GM19035 (cell line): Measurements from ENCODE around the gene MEX3B.
A peak's percentile ranks its signal among the peaks of the same experiment; 100 is the strongest.

Experiments used
- ATAC-seq: cut with Tn5 transposase; IDR thresholded peaks from one replicate; pipeline ENCODE4 v1.9.1; 2021; ENCODE audit not compliant: unreplicated experiment

Gene MEX3B

DNA sequence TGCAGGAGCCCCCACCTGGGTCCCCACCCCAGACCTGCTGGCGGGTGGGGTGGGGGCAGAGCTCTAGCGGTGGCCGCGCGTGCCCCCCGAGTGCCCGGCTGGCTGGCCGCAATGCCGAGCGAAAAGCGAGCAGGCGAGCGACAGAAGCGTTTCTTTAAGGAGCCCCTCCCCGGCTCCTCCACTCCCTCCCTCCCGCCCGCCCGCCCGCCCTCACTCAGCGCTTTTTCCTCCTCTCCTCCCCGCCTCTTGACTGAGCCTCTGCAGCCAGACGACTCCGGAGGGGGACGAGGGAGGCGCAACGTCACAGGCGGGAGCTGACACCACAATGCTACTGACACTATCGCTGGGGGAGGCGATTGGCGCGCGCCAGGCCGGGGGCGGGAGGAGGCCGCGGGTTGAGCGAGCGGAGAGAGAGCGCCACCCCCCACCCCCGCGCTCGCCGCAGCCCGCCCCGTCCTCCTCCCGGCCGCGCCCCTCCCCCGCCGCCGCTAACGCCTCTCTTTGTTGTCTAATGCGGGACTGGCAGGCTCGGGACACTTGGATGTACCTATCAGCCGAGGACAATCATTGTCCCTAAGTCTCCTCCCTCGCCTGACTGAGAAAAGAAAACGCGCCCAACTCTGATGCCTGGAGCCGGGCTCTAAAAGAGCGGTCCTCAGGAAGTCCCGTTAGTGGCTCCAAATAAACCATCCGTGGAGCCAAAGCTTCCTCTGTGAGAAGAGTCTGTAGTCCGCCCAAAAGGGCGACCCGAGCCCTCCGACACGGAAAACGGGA, at the start of gene MEX3B:
Gene MEX3B (minus strand): TSS at position 127 of the 774 bp plus-strand sequence. CDS start 313 bp downstream, outside the sequence.
- peak; percentile 69 for ATAC-seq

DNA sequence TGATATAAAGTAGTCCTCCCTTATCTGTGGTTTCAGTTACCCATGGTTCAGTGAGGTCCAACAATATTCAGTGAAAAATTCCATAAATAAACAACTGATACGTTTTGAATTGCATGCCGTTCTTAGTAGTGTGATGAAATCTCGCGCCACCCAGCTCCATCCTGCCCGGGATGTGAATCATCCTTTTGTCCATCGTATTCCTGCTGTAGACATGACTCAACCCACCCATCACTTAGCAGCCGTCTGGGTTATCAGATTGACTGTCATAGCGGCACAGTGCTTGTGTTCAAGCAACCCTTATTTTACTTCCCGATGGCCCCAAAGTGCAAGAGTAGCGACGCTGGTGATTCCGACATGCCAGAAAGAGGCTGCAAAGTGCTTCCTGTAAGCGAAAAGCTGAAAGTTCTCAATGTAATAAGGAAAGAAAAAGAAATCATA, 48.0 kb upstream of the MEX3B start:
- ATAC-seq: no peak

DNA sequence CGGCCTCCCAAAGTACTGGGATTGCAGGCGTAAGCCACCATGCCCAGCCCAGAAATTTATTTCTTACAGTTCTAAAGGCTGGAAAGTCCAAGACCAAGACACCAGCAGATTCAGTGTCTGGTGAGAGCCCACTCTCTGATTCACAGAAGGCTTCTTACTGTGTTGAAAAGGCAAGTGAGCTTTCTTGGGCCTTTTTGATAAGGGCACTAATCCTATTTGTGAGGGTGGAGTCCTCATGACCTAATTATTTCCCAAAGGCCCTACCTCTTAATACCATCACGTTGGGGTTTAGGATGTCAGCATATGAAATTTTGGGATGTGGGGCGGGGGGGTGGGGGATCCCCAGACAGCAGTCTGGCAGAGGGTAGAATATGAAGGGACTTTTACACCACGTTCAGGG, 47.5 kb upstream of the MEX3B start:
- no peak for ATAC-seq

DNA sequence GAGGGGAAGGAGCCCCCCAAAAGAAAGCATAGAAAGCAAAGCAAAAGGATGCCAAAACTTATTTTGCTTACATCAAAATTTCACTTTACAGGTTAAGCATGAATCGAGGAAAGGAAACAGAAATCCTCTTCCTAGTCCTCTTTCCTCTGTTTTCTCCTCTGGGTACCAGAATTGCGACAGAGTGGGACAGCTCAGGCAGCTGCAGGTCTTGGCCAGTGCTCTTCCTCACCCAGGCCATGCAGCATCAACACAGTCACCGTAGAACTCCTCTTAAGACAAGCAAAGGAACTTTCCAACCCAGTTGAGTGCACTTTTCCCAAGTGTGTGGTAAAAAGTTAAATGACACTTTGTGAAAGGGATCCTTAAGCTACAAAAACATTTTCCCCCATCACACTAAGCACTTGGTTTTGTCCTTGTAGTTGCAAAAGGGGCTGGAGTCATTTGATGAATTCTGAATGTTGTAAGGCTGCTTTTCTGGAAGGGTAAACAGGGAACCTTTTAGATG, 45.9 kb upstream of the MEX3B start:
- ATAC-seq: no peak

DNA sequence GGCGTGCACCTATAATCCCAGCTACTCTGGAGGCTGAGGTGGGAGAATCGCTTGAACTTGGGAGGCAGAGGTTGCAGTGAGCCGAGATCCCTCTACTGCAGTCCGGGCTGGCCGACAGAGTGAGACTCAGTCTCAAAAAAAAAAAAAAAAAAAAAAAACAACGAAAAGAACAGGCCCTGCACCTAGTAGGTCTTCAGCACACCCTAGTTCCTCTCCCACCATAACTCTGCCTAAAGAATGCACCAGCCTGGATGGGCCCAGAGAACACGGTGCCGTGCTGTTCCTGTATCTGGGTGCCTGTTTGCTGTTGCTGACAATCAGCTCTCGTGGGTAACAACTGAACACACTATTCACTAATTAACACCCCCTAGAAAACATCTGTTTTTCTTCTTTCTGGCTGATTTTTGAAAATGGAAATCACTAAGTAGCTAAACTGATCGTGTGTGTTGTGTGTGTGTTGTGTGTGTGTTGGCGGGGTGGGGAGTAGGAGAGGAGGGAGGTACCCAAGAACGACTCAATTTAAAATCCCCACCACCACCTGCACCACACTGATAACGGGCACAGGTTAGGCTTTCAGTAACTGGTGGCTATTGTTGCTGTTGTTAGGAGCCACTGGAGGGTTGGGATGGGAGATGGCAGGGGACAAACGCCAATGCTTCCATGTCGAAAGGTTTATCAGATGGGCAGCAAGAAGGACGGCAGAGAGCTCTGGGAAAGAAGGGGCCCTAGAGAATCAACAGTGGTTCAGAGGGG, 40.6 kb upstream of the MEX3B start:
- ATAC-seq: no peak

DNA sequence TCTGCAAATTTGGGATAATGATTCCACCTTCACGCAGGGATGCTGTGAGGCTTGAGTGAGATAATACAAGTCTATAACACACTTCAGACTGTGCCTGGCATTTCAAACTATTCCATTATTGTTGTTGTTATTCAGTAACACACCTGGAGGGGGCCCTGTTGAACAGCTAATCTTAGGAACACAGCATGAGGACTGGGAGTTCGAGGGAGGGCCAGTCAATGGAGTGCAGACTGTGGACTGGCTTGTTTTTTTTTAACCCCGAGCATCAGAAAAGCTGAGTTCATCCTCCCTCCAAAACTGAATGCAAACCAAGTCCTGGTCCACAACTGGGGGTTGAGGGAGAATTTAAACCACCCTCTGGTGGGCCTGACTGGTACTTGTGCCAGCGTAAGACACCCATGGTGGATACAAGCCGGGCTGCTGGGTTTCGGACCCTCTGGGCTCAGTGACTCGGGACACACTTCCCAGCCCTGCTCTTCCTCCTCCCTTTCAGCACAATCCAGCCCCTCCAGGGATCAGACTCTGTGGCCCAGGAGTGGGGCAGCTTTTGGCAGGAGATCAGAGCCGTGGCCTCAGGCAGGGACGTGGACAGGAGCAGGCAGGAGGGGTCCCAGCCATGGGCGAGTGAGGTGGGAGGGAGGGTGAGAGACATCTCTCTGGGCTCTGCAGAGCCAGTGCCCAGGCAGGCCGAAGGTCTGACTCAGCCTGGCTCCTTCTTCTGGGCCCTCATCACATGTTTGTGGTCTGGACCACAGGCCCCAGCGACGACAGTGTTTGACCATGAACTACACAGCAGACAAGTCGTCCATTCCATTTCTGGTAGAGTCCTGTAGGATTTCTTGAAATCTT, 36.3 kb upstream of the MEX3B start:
- ATAC-seq: no peak

DNA sequence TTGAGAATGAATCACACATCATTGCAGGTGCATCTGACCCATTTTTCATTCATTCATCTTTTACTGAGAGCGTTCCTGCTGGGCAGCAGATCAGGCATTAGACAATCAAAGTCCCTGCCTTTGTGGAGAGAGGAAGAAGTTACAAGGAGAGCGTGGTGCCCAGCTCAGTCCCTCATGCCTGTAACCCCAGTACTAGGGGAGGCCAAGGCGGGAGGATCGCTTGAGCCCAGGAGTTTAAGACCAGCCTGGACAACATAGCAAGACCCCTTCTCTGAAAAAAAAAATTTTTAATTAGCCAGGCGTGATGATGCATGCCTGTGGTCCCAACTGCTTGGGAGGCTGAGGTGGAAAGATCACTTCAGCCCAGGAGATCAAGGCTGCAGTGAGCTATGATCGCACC, 35.0 kb upstream of the MEX3B start:
- no peak for ATAC-seq

DNA sequence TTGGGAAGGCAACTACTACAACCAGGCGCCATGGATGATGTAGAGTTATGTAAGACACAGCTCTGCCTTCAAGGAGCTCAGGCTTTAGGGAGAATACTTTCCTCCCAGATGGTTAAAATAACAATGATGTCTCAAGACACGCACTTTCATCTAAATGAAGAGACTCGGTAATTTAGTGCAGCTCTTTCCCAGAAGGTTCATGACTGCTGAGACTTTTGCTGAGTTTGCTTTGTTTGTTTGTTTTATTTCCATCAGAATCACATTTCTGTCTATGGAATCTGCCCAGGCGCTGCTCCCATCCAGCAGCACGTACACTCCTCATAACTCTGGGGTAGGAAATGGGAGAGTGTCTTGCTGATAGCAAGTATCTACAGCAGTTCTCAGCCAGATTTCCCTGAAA, 33.9 kb upstream of the MEX3B start:
- no peak for ATAC-seq

DNA sequence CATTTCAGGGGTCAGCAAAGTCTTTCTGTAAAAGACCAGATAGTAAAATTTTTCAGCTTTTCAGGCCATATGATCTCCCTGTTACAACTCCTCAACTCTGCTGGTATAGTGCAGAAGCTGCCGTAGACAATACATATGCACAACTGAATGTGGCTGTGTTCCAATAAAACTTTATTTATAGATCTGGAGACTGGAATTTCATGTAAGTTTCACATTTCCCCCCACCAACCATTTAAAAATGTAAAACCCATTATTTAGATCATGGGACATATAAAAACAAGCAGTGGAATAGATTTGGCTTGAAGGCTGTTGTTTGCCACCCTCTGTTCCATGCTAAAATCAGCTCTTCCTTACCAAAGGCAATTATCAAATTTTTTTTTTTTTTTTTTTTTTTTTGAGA, 28.8 kb upstream of the MEX3B start:
- no peak for ATAC-seq

DNA sequence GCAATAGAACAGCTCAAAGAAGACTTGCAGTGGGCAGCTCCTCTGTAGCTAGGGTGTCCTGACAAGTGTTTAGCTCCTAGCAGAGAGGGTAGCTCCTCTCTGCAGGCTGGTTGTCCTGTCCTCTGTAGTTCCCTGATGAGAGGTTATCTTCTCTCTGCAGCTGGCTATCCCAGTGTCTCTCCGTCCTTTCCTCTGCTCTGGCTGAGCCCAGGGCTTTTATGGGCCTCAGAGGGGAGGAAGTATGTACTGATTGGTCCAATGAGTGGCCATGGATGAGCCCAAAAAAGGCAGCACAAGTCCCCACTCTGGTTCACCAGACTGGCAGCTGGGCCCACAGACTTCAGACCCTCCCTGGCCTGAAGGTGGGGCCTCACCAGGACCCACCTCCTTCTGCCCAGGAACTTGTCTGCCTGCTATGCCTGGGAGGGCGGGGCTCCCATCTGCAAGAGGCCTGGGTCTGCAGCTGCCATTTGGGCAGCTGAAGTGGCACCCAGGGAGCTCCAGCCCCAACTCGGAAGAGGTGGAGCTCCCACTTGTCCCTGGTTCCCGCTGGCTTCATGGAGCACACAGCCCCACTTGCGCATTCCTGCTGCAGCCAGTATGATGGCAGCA, 27.2 kb upstream of the MEX3B start:
- no peak for ATAC-seq

DNA sequence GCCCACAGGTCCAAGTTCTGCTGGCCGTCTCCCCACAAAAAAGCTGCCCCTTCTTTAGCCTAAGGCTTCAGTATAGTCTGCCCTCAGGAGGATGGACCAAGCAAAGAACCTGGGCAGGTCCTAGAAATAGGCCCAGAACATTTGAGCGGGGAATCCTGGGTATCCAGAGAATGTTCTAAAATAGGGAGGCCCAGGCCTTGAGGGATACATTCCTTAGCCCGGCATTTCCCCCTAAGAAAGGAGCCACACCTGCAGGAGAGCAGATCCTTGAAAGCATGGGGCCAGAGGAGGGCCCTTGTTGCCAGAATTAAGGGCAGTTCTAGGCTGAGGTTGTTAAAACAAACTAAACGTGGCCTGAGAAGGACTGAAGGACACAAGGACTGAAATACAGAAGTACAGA, 20.6 kb upstream of the MEX3B start:
- ATAC-seq: no peak

DNA sequence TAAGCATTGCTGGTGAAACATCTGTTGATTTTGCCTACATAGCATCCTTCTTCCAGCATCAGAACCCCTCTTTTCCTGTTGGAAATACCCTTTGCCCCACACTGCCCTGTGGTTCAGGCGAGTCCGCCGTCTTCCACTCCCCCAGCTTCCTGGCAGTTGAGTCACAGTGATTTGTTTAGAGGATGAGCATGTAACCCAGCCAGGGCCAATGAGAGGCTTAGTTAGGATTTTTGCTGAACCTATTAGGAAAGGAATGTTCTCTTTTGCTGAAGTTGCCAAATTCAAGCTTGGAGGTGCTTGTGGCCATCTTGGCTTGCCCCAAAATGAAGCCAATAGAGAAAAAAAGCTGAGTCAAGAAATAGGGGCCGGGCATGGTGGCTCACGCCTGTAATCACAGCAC, 19.0 kb upstream of the MEX3B start:
- ATAC-seq: no peak

DNA sequence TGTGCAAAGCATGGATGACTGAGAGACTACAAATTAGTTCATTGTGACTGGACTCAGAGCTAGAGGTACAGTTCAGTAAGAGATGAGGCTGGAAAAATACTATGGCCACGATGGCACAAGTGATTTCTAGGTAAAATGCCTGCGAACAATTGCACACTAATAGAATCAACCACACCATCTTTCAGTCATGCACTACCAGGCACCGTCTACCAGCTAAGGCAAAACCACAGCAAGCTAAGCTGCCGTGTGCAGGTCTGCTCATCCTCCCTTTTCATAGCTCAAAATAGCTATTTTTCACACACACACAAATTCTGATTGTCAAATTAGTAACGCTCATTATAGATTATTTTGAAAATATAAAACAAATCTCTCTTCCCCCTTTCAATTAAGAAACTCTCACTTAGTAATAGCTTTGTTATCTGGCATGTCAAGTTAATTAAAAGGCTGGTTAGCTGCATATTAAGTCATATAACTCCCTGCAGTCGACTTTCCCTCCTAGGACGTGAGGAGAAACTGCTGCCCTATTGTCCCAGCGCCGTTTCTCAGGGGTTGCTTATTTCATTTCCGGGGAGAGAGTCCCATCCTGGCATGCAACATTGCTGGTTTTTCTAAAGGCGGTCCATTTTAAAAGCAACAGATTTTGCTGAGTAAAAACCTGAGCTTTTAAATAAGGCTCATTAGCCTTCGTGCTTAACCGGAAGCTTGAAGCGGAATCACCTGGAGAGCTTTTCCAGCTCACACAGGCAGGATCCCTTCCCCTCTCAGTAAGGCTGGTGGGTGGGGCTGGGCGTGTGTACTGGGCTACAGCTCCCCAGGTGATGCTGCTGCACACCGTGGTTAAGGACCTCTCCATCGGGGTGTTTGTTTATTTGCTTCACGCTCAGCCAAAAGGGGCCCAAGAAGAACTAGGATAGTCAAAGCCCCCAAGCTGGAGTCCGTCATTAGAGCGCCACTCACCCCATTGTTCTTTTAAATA, 16.9 kb upstream of the MEX3B start:
- no peak for ATAC-seq

DNA sequence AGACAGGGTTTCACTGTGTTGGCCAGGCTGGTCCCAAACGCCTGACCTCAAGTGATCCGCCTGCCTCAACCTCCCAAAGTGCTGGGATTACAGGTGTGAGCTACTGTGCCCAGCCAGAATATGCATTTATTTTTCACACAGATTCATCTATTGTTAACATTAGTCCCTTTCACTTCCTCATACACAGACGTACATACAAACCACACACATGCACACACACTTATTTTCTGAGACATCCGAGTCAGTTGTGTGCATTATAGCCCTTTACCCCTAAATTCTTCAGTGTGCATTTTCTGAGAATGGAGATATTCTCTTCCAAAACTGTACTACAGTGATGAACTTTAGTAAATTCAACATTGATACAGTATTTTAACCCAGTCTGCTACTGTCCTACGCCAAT, 15.0 kb upstream of the MEX3B start:
- ATAC-seq: no peak

DNA sequence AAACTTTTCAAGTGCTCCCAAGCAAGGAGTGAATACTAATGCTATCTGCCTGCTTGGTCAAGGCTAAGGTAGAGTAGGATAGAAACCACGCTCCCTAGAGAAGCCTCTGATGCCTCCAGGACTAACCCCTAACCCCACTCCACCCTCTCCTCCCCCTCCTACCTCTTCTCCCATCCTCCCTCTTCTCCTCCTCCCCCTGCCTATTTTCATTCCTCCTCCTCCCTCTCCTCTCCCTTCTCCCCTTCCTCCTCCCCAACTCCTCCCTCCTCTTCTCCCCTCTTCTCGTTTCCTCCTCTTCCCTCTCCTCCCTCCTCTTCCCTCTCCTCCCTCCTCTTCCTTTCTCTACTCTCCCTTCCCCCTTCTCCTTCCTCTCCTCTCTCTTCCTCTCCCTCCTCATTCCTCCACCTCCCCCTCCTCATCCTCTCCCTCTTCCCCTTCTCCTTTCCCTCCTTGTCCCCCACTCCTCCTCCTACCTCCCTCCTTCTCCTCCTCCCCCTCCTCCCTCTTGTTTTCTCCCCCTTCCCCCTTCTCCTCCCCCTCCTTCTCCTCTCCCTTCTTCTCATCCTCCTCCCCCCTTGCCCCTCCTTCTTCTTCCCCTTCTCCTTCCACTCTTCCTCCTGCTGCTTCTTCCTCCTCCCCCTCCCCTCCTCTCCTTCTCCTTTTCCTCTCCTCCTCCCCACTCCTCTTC, 12.8 kb upstream of the MEX3B start:
- no peak for ATAC-seq

DNA sequence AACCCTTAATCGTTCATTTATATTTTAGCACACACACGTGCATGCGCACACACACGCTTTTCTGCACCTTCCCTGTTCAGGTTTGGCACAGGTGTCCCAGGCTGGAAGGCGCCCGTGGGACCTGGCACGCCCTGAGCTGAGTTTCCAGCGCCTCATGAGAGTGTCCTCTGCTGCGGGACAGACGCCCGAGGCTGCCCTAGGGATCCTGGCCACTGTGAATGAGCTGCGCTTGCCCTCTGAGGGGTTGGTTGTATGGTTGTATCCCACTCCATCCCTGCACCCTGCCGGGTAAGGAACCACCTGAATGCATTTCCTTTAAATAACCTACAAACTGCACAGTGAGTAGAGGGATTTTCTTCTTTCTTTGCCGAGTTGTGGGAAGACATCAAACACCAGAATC, 12.2 kb upstream of the MEX3B start:
- no peak for ATAC-seq

DNA sequence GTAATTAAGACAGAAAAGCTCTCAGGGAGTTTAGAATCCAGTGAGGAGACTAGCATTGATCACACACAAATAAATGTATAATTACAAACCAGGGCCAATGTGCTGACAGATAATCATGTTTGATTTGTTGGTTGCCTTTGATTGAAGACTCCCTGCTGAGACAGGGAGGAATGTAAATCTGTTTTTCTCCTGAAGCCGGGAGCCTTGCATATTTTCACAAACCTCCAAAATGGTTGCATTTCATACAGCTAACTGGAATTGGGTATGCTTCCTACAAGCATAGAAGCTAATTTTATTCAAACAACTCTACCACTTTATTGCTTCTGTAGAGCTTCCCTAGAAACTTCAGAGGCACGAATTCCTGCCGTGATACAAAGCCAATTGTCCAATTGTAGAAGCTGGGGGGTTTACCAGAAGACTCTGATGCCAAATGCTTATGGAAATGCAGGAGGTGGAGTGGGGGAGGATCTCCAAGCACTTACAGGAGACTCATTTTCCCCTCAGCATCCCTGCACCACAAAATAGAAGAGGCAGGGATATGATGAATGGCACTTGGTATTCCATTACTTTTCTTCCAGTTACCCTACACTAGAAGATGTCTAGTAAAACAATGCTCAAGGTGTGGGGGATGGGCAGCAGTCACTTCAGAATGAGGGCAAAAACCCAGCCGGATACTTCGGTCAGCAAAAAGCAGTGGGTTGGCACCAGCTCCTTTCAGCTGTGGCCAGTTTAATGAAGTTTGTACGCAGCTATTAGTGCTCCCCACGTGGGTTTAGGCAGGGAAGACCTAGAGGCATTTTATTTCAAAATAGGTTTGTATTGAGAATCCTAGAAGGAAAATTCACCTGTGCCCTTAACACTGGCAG, 11.4 kb upstream of the MEX3B start:
- ATAC-seq: no peak

DNA sequence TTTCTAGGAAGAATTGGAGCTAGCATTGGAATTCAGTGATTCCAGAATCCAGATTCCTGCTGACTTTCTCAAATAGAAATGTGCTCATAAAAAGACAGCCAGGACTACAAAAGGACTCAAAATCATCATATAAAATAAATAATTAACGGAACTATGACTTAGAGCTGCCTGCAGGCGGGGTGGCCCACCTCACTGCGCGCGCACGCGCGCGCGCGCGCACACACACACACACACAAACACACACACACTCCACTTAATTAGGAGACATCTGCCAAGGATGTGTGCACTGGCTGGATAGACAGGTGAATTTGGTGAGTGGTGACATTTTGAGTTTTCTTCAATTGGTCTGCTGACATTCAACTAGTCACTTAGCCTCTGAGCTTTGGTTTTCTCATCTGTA, 6.9 kb upstream of the MEX3B start:
- ATAC-seq: no peak
